Keratinocyte (primary cell): ENCODE data around the gene ITGA2.

Source experiments
- EZH2 ChIP-seq: IDR thresholded peaks from one replicate; pipeline ENCODE4 v1.6.1; 2012; ENCODE audit warnings: inconsistent platforms, mild to moderate bottlenecking, low read length, moderate library complexity
- TF ChIP-seq, protein P1 (sequence below), 3 experiments: IDR thresholded peaks in 1 of 3; conservative IDR thresholded peaks in 1 of 3; optimal IDR thresholded peaks in 1 of 3; 2 replicates in 2 of 3; 3 replicates in 1 of 3; pipeline versions ENCODE3 to v1.5.1; 2011; ENCODE audit warnings: low read length in 3 of 3, mild to moderate bottlenecking in 3 of 3, moderate library complexity in 2 of 3, control low read depth in 1 of 3, inconsistent platforms in 1 of 3; ENCODE audit not compliant: insufficient read depth in 2 of 3; ENCODE audit errors: extremely low read depth in 1 of 3

DNA sequence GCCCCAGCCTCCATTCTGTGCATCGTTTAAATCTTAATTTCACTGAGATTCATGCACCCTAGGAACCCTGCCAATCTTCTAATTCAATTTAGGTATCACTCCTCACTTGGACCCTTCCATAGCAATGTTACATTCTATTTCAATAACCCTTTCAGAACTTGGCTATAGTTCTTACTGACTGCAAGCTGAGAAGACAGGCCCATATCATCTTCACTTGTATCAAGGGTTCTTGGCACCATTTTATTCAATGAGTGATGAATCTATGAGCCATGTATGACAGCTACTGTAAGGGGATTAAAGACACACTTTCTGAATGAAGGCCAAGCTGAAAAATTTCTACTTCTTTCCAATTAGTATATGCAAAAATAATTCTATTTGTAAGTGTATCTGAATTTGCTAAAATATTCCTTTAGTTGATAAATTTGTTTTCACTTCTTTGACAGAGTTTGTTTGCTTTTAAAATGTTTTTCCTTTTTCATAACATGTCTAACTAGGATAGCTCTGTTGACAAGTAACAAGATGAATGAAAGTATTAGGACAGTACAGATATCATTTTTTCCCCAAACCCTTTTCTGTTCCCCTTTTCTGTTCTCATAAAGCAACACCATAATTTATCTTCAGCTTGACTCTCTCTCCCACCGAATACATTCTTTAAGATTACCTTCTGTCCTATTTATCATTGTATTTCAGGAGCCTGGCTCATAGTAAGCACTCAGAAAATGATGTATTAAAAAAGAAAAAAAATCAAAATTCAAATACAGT lies 9.6 kb downstream of the ITGA2 start:
- TF ChIP-seq, protein P1, sequence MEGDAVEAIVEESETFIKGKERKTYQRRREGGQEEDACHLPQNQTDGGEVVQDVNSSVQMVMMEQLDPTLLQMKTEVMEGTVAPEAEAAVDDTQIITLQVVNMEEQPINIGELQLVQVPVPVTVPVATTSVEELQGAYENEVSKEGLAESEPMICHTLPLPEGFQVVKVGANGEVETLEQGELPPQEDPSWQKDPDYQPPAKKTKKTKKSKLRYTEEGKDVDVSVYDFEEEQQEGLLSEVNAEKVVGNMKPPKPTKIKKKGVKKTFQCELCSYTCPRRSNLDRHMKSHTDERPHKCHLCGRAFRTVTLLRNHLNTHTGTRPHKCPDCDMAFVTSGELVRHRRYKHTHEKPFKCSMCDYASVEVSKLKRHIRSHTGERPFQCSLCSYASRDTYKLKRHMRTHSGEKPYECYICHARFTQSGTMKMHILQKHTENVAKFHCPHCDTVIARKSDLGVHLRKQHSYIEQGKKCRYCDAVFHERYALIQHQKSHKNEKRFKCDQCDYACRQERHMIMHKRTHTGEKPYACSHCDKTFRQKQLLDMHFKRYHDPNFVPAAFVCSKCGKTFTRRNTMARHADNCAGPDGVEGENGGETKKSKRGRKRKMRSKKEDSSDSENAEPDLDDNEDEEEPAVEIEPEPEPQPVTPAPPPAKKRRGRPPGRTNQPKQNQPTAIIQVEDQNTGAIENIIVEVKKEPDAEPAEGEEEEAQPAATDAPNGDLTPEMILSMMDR (optimal IDR thresholded peaks at IDR 0.05 in 1 of 3, IDR thresholded peaks at IDR 0.05 in 1 of 3, conservative IDR thresholded peaks at IDR 0.05 in 1 of 3; ENCODE audit: extremely low read depth in 1 of 3, insufficient read depth in 2 of 3, low read length in 3 of 3) = no peak
- no peak for TF ChIP-seq EZH2
